ENCODE results near the gene ACOT2.

ACOT2 gene

DNA sequence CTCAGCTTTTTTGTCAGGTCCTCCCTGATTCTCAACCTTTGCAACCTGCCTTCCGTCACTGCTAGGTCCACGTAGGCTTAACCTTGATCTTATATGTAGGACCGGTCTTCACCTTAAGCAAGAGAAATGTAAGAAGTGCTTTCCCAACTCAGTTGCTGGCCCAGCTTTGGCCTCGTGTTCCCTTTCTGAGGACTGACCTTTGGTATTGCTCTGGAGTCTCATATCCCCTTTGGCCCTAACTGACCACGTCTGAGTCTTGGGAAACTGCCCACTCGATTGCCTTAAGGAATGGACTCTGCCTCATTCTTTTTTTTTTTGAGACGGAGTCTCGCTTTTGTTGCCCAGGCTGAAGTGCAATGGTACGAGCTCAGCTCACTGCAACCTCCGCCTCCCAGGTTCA lies 51.3 kb downstream of the ACOT2 start:
- DNase-seq = no peak

DNA sequence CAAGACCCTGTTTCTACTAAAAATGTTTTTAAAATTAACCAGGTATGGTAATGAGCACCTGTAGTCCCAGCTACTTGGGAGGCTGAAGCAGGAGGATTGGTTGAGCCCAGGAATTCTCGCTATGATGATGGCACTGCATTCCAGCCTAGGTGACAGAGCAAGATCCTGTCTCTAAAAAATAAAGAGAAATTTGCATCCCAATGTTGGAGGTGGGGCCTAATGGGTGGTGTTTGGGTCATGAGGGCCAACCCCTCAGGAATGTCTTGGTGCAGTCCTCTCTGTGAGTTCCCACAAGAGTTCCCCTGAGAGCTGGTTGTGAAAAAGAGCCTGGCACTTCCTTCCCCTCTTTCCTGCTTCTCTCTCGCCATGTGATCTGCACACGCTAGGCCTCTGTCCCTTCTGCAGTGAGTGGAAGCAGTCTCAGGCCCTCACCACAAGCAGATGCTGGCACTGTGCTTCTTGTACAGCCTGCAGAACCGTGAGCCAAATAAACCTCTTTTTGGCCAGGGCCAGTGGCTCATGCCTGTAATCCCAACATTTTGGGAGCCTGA lies 54.6 kb downstream of the ACOT2 start:
- no peak for DNase-seq
